ENCODE data around the gene KIF1B. TPM values are rescaled to one million over a fixed set of nuclear protein-coding genes. Genes with fewer than 3 reads are reported as not detected.

The KIF1B gene, protein sequence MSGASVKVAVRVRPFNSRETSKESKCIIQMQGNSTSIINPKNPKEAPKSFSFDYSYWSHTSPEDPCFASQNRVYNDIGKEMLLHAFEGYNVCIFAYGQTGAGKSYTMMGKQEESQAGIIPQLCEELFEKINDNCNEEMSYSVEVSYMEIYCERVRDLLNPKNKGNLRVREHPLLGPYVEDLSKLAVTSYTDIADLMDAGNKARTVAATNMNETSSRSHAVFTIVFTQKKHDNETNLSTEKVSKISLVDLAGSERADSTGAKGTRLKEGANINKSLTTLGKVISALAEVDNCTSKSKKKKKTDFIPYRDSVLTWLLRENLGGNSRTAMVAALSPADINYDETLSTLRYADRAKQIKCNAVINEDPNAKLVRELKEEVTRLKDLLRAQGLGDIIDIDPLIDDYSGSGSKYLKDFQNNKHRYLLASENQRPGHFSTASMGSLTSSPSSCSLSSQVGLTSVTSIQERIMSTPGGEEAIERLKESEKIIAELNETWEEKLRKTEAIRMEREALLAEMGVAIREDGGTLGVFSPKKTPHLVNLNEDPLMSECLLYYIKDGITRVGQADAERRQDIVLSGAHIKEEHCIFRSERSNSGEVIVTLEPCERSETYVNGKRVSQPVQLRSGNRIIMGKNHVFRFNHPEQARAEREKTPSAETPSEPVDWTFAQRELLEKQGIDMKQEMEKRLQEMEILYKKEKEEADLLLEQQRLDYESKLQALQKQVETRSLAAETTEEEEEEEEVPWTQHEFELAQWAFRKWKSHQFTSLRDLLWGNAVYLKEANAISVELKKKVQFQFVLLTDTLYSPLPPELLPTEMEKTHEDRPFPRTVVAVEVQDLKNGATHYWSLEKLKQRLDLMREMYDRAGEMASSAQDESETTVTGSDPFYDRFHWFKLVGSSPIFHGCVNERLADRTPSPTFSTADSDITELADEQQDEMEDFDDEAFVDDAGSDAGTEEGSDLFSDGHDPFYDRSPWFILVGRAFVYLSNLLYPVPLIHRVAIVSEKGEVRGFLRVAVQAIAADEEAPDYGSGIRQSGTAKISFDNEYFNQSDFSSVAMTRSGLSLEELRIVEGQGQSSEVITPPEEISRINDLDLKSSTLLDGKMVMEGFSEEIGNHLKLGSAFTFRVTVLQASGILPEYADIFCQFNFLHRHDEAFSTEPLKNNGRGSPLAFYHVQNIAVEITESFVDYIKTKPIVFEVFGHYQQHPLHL (N-terminal part only)
- total RNA-seq, result 10 to 100 TPM; 46.0 to 88.0 (median 51.2) TPM

DNA sequence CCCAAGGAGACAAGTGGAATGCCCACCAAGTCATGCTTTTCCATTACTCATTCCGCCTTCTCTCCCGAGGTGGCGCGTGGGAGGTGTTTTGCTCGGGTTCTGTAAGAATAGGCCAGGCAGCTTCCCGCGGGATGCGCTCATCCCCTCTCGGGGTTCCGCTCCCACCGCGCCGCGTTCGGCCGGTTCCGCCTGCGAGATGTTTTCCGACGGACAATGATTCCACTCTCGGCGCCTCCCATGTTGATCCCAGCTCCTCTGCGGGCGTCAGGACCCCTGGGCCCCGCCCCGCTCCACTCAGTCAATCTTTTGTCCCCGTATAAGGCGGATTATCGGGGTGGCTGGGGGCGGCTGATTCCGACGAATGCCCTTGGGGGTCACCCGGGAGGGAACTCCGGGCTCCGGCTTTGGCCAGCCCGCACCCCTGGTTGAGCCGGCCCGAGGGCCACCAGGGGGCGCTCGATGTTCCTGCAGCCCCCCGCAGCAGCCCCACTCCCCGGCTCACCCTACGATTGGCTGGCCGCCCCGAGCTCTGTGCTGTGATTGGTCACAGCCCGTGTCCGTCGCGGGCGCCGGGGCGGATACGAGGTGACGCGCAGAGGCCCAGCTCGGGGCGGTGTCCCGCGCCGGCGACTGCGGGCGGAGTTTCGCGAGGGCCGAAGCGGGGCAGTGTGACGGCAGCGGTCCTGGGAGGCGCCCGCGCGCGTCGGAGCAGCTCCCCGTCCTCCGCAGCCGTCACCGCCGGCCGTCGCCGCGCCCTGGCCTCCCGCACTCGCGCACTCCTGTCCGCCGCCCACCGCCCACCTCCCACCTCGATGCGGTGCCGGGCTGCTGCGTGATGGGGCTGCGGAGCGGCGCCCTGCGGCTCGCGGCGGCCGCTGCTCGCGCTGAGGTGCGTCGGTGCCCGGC is at the start of gene KIF1B:
Gene KIF1B (plus strand): TSS at position 666 of the 906 bp plus-strand sequence. CDS start 21,759 bp downstream, outside the sequence.
- peak within 1 kb of the TSS; percentile 97 for H3K4me3 ChIP-seq
- no peaks in the 10 kb centered on the region for H3K36me3 ChIP-seq
- H3K27ac ChIP-seq, result peak within 1 kb of the TSS; percentile 99
- H3K27me3 ChIP-seq, result no peaks in the 10 kb centered on the region
- no peaks in the 10 kb centered on the region for H3K9me3 ChIP-seq
- TF ChIP-seq EP300 (IDR thresholded peaks at IDR 0.05) (no peak), POLR2A (IDR thresholded peaks at IDR 0.05) (peak; percentile 84 to 97), POLR2AphosphoS5 (IDR thresholded peaks at IDR 0.05) (peak in 2 of 3 donors; percentile 14 to 75)
- TF ChIP-seq, protein P1, sequence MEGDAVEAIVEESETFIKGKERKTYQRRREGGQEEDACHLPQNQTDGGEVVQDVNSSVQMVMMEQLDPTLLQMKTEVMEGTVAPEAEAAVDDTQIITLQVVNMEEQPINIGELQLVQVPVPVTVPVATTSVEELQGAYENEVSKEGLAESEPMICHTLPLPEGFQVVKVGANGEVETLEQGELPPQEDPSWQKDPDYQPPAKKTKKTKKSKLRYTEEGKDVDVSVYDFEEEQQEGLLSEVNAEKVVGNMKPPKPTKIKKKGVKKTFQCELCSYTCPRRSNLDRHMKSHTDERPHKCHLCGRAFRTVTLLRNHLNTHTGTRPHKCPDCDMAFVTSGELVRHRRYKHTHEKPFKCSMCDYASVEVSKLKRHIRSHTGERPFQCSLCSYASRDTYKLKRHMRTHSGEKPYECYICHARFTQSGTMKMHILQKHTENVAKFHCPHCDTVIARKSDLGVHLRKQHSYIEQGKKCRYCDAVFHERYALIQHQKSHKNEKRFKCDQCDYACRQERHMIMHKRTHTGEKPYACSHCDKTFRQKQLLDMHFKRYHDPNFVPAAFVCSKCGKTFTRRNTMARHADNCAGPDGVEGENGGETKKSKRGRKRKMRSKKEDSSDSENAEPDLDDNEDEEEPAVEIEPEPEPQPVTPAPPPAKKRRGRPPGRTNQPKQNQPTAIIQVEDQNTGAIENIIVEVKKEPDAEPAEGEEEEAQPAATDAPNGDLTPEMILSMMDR (IDR thresholded peaks at IDR 0.05), result peak; percentile 92 to 96
- DNase-seq (ENCODE audit: low spot score in 2 of 2), result peak; percentile 99
- 0% methylated on average over 6 of the region's 107 CpGs for WGBS
- H3K4me1 ChIP-seq, result peaks cover 37% of the 10 kb centered on the region

DNA sequence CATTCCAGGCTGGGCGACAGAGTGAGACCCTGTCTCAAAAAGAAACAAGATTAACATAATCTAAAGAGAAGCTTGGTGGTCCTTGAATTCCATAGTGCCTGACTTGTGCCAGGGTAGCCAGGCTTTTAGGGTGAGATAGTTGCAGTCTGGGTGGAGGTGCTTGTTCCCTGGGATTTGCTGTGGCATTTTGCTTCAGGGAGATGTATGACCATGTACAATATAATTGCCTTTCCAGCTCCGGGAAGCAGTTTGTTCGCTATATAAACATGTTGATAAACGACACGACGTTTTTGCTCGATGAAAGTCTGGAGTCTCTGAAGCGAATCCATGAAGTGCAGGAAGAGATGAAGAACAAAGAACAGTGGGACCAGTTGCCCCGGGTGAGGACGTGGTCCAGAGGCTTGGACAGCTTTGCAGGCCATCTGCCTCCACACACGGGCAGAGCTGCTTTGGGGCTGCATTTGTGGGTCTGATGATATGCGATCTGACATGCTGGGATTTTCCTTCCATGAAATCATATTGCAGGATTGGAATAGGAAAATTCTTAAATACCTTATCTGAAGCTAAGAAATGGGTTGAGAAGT is 49.4 kb upstream of the KIF1B start:
- no peak for DNase-seq (ENCODE audit: low spot score in 2 of 2)
- Histone ChIP-seq H3K4me1 (no peaks in the 10 kb centered on the region), H3K27me3 (no peaks in the 10 kb centered on the region), H3K27ac (no peak overlapping the region), H3K36me3 (peaks cover 89% of the 10 kb centered on the region), H3K4me3 (no peak overlapping the region), H3K9me3 (no peaks in the 10 kb centered on the region)
- TF ChIP-seq POLR2A (IDR thresholded peaks at IDR 0.05), result no peak
- TF ChIP-seq EP300 (IDR thresholded peaks at IDR 0.05), result no peak
- TF ChIP-seq, protein P1 (IDR thresholded peaks at IDR 0.05), result no peak
- TF ChIP-seq POLR2AphosphoS5 (IDR thresholded peaks at IDR 0.05), result no peak
- 75% methylated on average over 12 of the region's 12 CpGs for WGBS

DNA sequence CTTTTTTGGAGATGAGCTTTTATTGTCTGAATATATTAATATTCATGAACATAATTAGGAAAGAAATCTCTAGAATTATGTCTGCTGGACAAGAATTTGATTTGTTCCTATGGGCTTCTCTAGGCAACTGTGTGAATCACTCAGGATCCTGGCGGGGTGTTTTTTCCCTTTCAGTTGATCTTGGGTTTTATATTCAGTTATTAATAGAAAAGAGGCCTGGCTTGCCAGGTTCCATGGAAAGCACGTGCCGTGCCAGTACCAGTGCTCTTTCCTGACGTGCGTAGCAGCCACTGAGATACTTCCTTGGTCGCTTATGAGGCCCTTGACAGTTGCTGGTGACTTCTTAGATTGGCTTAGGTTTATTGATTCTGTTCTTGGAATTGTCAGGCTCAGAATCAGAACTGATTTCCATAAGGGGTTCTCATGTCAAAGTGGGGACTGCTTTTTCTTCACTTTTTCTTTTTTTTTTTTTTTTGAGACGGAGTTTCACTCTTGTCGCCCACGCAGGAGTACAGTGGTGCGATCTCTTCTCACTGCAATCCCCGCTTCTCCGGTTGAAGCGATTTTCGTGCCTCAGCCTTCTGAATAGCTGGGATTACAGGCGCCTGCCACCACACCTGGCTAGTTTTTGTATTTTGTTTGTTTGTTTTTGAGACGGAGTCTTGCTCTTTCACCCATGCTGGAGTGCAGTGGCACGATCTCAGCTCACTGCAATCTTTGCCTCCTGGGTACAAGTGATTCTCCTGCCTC is 48.7 kb upstream of the KIF1B start:
- WGBS, result 79% methylated on average over 17 of the region's 17 CpGs
- no peaks in the 10 kb centered on the region for H3K4me1 ChIP-seq
- TF ChIP-seq POLR2A (IDR thresholded peaks at IDR 0.05) (no peak), EP300 (IDR thresholded peaks at IDR 0.05) (no peak), POLR2AphosphoS5 (IDR thresholded peaks at IDR 0.05) (no peak)
- TF ChIP-seq, protein P1 (IDR thresholded peaks at IDR 0.05), result no peak
- H3K27ac ChIP-seq, result no peak overlapping the region
- DNase-seq (ENCODE audit: low spot score in 2 of 2), result no peak
- H3K4me3 ChIP-seq, result no peak overlapping the region
- H3K9me3 ChIP-seq, result no peaks in the 10 kb centered on the region
- peaks cover 94% of the 10 kb centered on the region for H3K36me3 ChIP-seq
- H3K27me3 ChIP-seq, result no peaks in the 10 kb centered on the region

- no peak overlapping the region for H3K27ac ChIP-seq
- no peaks in the 10 kb centered on the region for H3K9me3 ChIP-seq
- DNase-seq (ENCODE audit: low spot score in 2 of 2), result no peak
- H3K4me1 ChIP-seq, result no peaks in the 10 kb centered on the region
- H3K36me3 ChIP-seq, result peaks cover 93% of the 10 kb centered on the region
- 87% methylated on average over 7 of the region's 7 CpGs for WGBS
- no peaks in the 10 kb centered on the region for H3K27me3 ChIP-seq
- H3K4me3 ChIP-seq, result no peak overlapping the region
- TF ChIP-seq POLR2AphosphoS5 (IDR thresholded peaks at IDR 0.05) (no peak), POLR2A (IDR thresholded peaks at IDR 0.05) (no peak), EP300 (IDR thresholded peaks at IDR 0.05) (no peak)
- TF ChIP-seq, protein P1 (IDR thresholded peaks at IDR 0.05), result no peak
Observed at GRCh38 chr1:10168912-10169514, 41.4 kb upstream of the KIF1B start.
